ENCODE data around the gene CACYBP. TPM values are rescaled to one million over a fixed set of nuclear protein-coding genes. Genes with fewer than 3 reads are reported as not detected.

Gene CACYBP
- total RNA-seq, 4 donors from 2014 or later = 65.9 to 104 (median 83.4) TPM

DNA sequence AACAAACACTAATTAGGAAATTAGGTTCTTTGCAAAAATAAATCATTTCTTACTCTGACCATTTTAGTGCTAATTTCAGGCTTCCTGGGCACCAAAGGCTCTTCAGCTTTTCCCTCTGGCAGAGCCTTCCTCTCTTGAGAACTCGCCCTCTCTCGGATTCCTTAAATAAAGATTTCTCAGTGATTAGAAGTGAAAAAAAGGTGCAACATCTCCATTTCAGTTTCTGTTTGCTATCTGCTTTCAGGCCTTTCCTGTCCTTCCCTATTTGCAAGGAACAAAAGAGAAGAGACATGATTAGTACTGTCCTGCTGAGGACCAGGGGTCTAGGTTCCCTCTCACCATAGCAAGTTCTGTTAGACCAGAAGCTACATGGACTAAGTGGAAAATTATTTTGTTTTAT, 27.8 kb upstream of the CACYBP start:
- H3K9me3 ChIP-seq = no peaks in the 10 kb centered on the region
- H3K4me3 ChIP-seq = no peak overlapping the region
- no peaks in the 10 kb centered on the region for H3K36me3 ChIP-seq
- no peak for DNase-seq
- no peaks in the 10 kb centered on the region for H3K27me3 ChIP-seq
- intact Hi-C loops (cut with DNase I; ENCODE audit: low total_unique reads) = no loop called here
- no peak overlapping the region for H3K27ac ChIP-seq
- peaks cover 0 to 11% of the 10 kb centered on the region in 2 donors for H3K4me1 ChIP-seq
- TF ChIP-seq POLR2A (IDR thresholded peaks at IDR 0.05) = no peak
- TF ChIP-seq CTCF (IDR thresholded peaks at IDR 0.05) = no peak

DNA sequence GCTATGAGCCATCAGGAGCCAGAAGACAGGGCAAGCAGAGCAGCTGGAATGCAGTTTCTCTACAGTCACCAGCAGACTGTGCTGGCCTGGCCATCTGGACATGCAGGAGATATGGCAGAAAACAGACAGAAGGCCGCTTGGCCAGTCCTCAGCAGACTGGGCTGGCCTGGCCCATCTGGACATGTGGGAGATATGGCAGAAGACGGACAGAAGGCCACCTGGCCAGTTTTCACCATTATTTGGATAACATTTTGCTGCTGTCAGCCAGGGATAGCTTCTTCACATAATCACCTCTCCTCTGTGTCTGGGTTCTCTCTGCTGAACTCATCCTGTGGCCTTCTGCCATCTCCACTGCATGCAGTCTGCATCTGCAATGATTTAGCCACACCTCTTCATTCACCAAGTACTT, 25.0 kb upstream of the CACYBP start:
- DNase-seq = peak; percentile 23 to 56
- Histone ChIP-seq H3K4me3 (no peak overlapping the region), H3K9me3 (no peaks in the 10 kb centered on the region), H3K4me1 (no peaks in the 10 kb centered on the region), H3K36me3 (no peaks in the 10 kb centered on the region), H3K27ac (no peak overlapping the region), H3K27me3 (no peaks in the 10 kb centered on the region)
- no peak for TF ChIP-seq CTCF (IDR thresholded peaks at IDR 0.05)
- TF ChIP-seq POLR2A (IDR thresholded peaks at IDR 0.05) = no peak
- intact Hi-C loops (cut with DNase I; ENCODE audit: low total_unique reads) = no loop called here

- Histone ChIP-seq H3K27ac (no peak overlapping the region), H3K36me3 (no peaks in the 10 kb centered on the region), H3K4me3 (no peak overlapping the region), H3K9me3 (no peaks in the 10 kb centered on the region), H3K27me3 (no peaks in the 10 kb centered on the region), H3K4me1 (no peaks in the 10 kb centered on the region)
- DNase-seq = no peak
- intact Hi-C loops (cut with DNase I; ENCODE audit: low total_unique reads) = no loop called here
- no peak for TF ChIP-seq POLR2A (IDR thresholded peaks at IDR 0.05)
- no peak for TF ChIP-seq CTCF (IDR thresholded peaks at IDR 0.05)
Measured at GRCh38 chr1:174975764-174976163, 24.0 kb upstream of the CACYBP start.

DNA sequence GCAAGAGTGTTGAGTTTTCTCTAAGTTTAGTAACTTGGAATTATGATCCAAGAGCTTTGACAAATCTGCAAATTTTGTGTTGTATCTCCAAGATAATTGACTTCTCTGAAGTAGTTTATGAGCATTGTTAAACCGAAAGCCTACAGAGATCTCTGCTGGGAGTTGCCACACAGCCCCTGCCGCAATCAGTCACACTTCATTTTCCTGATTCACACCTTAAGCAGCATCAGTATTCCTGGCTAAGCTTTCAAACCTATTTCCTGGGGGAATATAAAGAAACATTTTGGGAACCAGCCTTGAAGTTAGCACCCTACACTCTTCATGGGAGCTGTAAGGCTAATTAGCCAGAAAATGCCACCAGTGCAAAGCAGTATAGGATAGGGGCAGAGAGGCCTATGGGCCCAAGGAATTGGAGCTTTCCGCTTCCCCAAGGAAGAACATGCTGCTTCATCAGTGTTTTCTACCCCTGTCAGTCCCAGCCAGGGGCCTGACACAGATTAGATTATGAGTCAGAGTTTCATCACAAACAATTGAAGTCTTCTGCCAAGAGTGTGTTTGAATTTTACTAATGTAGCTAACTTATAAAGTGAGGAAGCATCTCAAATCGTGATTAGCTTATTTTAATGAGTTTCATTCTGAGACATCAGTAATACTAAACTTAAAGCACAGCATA, 23.2 kb upstream of the CACYBP start:
- TF ChIP-seq CTCF (IDR thresholded peaks at IDR 0.05) (no peak), POLR2A (IDR thresholded peaks at IDR 0.05) (no peak)
- peak; percentile 26 to 30 for DNase-seq
- Histone ChIP-seq H3K36me3 (no peaks in the 10 kb centered on the region), H3K9me3 (no peaks in the 10 kb centered on the region), H3K4me1 (no peaks in the 10 kb centered on the region), H3K4me3 (no peak overlapping the region), H3K27ac (peak overlapping the region in 1 of 2 donors; percentile 57), H3K27me3 (no peaks in the 10 kb centered on the region)
- intact Hi-C loops (cut with DNase I; ENCODE audit: low total_unique reads) = no loop called here

- Histone ChIP-seq H3K4me3 (no peak overlapping the region), H3K27me3 (no peaks in the 10 kb centered on the region), H3K27ac (no peak overlapping the region), H3K4me1 (no peaks in the 10 kb centered on the region), H3K36me3 (no peaks in the 10 kb centered on the region), H3K9me3 (no peaks in the 10 kb centered on the region)
- peak in 1 of 2 donors; percentile 28 for DNase-seq
- intact Hi-C loops (cut with DNase I; ENCODE audit: low total_unique reads) = loop anchor here (10.0 kb wide), 1 partner anchor 208 kb away; no protein-coding TSS in a partner anchor
- TF ChIP-seq POLR2A (IDR thresholded peaks at IDR 0.05) (no peak), CTCF (IDR thresholded peaks at IDR 0.05) (peak; percentile 57 to 59 (median 58))
Measured at GRCh38 chr1:174982971-174983689, 16.6 kb upstream of the CACYBP start.
